Lung (tissue), 12 donors: ENCODE data around the gene ARHGEF19. TPM values are rescaled to one million over a fixed set of nuclear protein-coding genes. Genes with fewer than 3 reads are reported as not detected.

Experiments
- ATAC-seq: fragments of 200-7000 bp; cut with Tn5 transposase; one replicate; pipeline ENCODE4 v1.9.1; 2020; ENCODE audit warnings: moderate number of reproducible peaks; ENCODE audit not compliant: insufficient read depth, low FRiP score
- DNase-seq, 3 donors: peaks; one replicate each; pipeline ENCODE4 v3.0.0-alpha.2; 2013 to 2017
- H3K27ac ChIP-seq, 2 donors: one replicate each; pipeline ENCODE4 v1.5.1; 2013; ENCODE audit warnings: mild to moderate bottlenecking in 2 of 2, moderate library complexity in 2 of 2, control low read depth in 1 of 2, inconsistent platforms in 1 of 2, low read depth in 1 of 2, low read length in 1 of 2
- H3K27me3 ChIP-seq, 3 donors: one replicate each; pipeline ENCODE4 v1.5.1; 2013; ENCODE audit warnings: low read length in 2 of 3; ENCODE audit not compliant: control insufficient read depth in 3 of 3, insufficient read depth in 3 of 3
- H3K36me3 ChIP-seq, 4 donors: one replicate each; pipeline ENCODE4 v1.5.1; 2013; ENCODE audit warnings: low read length in 4 of 4, mild to moderate bottlenecking in 1 of 4, moderate library complexity in 1 of 4; ENCODE audit not compliant: control insufficient read depth in 4 of 4, insufficient read depth in 4 of 4
- H3K4me1 ChIP-seq, 5 donors: one replicate each; pipeline ENCODE4 v1.5.1; 2013; ENCODE audit warnings: low read length in 5 of 5, mild to moderate bottlenecking in 2 of 5, moderate library complexity in 1 of 5; ENCODE audit not compliant: control insufficient read depth in 5 of 5, insufficient read depth in 5 of 5
- H3K4me3 ChIP-seq: one replicate; pipeline ENCODE4 v1.5.1; 2013; ENCODE audit warnings: mild to moderate bottlenecking, control low read depth, moderate library complexity
- H3K9ac ChIP-seq, 2 donors: one replicate each; pipeline ENCODE4 v1.5.1; 2013; ENCODE audit warnings: low read length in 2 of 2, control low read depth in 1 of 2; ENCODE audit not compliant: insufficient read depth in 1 of 2
- H3K9me3 ChIP-seq, 4 donors: one replicate each; pipeline ENCODE4 v1.5.1; 2013; ENCODE audit warnings: low read length in 3 of 4, mild to moderate bottlenecking in 1 of 4, moderate library complexity in 1 of 4; ENCODE audit not compliant: control insufficient read depth in 4 of 4, insufficient read depth in 3 of 4
- CTCF ChIP-seq: IDR thresholded peaks from 2 replicates; pipeline ENCODE4 v1.5.1; 2012; ENCODE audit warnings: mild to moderate bottlenecking; ENCODE audit errors: control extremely low read depth, extremely low read depth
- WGBS, 2 donors: extraction: QIAGEN DNeasy Blood & Tissue Kit; methylation state at CpG; one replicate each; pipeline ENCODE4 v1.1.7; 2013; 5-methylcytosine and 5-hydroxymethylcytosine counted together
- polyA plus RNA-seq, 2 donors: library from polyadenylated mRNA; stranded (reverse); fragments of 200-250 nt; gene quantifications; one replicate each; pipeline ENCODE4 v1.2.1, GENCODE V29; 2013
- total RNA-seq, 2 donors: library from RNA; depleted of rRNA in 1 of 2; stranded (reverse); fragments of >200 nt in 1 of 2; gene quantifications; one replicate each; pipeline ENCODE4 v1.2.1, GENCODE V29; 2014 to 2021
- donor health status: control.
- donor health status: control.
- donor health status: Bipolar disorder and iron deficiency.
- donor health status: healthy.
- donor health status: DM: yes; HTN: yes; CAD: no.

Gene ARHGEF19
- total and polyA plus RNA-seq, 4 donors, result 9.5 to 17.3 (median 14.8) TPM

DNA sequence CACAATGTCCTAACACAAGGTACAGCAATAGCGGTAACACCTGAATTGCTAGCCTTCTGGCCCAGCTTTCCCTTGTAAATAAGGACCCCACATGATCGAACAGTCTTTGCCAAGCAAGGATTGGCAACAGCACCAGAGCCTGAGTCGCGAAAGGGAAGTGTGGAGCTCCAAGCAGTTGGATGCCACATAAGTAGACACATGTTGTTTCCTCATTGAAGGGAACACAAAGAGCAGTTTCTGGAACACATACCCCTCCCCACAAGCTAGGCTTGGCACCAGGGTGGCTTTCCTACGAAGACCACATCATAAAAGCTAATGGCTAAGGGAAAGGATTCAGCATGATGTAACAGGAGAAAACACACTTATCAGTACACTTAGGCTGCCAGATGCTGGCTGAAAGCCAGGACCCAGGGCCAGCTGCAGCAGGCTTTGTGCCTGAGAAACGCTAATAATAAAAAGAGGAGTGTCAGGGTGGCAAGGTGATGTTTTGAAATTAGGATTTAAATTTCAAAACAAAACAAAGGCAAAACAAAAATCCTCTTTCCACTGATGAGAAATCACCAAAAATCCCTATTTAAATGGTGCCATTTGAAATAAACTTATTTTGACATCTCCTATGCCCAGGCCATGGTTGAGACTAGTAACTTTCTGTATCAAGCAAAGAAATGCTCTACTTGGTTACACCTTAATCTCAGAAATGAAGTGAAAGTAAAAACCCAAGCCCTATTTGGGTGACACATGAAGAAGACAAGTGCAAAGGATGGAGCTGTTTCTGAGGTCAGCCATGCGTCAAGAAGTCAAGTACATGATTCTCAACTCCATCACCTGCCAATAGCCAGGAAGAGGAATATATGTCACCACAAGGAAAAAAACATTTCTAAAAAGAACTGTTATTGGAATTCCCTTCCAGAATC lies 36.4 kb upstream of the ARHGEF19 start:
- H3K9me3 ChIP-seq, result no peaks in the 10 kb centered on the region
- no peaks in the 10 kb centered on the region for H3K27me3 ChIP-seq
- DNase-seq (peak; percentile 85 to 92 (median 90)), ATAC-seq (no peak)
- peaks cover 11 to 40% (median 27%) of the 10 kb centered on the region in 5 donors for H3K4me1 ChIP-seq
- 18 to 19% methylated on average over 7 of the region's 7 CpGs for WGBS, 2 donors
- peak overlapping the region; percentile 58 to 79 for H3K27ac ChIP-seq
- TF ChIP-seq CTCF, result no peak
- H3K9ac ChIP-seq, result no peak overlapping the region
- H3K36me3 ChIP-seq, result peaks cover 10 to 18% (median 17%) of the 10 kb centered on the region in 4 donors
- no peak overlapping the region for H3K4me3 ChIP-seq

DNA sequence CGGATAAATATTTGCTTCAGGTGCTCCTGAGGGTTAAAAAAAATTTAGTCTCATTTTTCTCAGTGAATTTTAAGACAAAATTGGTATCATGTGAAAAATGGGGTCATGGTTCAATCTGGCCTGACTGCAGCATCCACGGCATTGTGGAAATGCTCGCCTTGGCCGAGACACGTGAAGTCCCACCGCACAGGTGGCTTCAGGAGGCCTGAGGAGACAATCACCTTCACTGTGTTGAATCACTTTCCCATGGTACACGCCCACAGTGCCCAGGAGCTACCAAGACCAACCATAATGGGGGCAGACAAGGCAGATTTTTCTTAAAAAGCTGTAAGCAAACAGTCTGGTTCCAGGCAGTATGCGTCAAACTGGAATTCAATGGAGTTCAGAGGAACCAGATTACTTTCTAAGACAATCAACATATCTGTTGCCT lies 35.6 kb upstream of the ARHGEF19 start:
- no peaks in the 10 kb centered on the region for H3K9me3 ChIP-seq
- no peak for TF ChIP-seq CTCF
- WGBS, 2 donors, result 91 to 94% methylated on average over 8 of the region's 8 CpGs
- peaks cover 11 to 40% (median 27%) of the 10 kb centered on the region in 5 donors for H3K4me1 ChIP-seq
- no peaks in the 10 kb centered on the region for H3K27me3 ChIP-seq
- H3K9ac ChIP-seq, result no peak overlapping the region
- no peak for ATAC-seq
- H3K36me3 ChIP-seq, result peaks cover 10 to 17% (median 14%) of the 10 kb centered on the region in 4 donors
- H3K4me3 ChIP-seq, result no peak overlapping the region
- H3K27ac ChIP-seq, result peak overlapping the region; percentile 12 to 79
- peak in 1 of 3 donors; percentile 16 for DNase-seq

DNA sequence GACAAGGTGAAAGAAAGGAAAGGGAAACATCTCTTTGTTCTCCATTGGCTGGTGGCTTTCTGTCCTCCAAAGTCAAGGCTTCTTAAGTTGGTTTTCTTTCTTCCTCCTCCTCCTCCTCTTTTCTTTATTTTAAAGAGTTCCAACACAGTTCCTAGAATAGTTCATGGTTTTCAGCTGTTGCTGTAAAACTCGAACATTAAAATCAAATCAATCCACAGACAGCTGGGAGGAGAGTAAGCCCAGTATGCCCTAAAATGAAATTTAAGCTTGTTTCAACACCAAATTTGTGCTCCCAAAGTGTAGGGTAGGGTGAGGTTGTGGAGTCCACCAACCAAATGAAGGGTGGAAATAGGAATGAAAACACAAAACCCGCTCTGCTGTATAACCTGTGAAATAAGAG lies 35.0 kb upstream of the ARHGEF19 start:
- peak overlapping the region in 1 of 2 donors; percentile 59 for H3K9ac ChIP-seq
- WGBS, 2 donors, result 67 to 75% methylated on average over 2 of the region's 2 CpGs
- H3K27me3 ChIP-seq, result no peaks in the 10 kb centered on the region
- peak in 2 of 3 donors; percentile 58 to 67 for DNase-seq
- H3K36me3 ChIP-seq, result peaks cover 9 to 17% (median 11%) of the 10 kb centered on the region in 4 donors
- H3K27ac ChIP-seq, result peak overlapping the region in 1 of 2 donors; percentile 54
- no peak overlapping the region for H3K4me3 ChIP-seq
- TF ChIP-seq CTCF, result no peak
- no peaks in the 10 kb centered on the region for H3K9me3 ChIP-seq
- H3K4me1 ChIP-seq, result peaks cover 11 to 40% (median 27%) of the 10 kb centered on the region in 5 donors
- ATAC-seq, result no peak
